ENCODE results near the gene TRIP6. TPM values are rescaled to one million over a fixed set of nuclear protein-coding genes. Genes with fewer than 3 reads are reported as not detected.
"Not testable (repeated sequence)": the region's sequence is repeated elsewhere in the genome, so short reads cannot be mapped to it uniquely, and the experiment has no call there.

Gene TRIP6
- total RNA-seq, 1 donor from 2014 or later, result 38.7 TPM

- H3K27ac Mint-ChIP-seq, result no peak overlapping the region
- H3K9me3 Mint-ChIP-seq, result no peaks in the 10 kb centered on the region
- no peak overlapping the region for H3K4me3 Mint-ChIP-seq (ENCODE audit: low read depth)
- no peaks in the 10 kb centered on the region for H3K36me3 Mint-ChIP-seq (ENCODE audit: low read depth)
- peaks cover 3% of the 10 kb centered on the region for H3K4me1 Mint-ChIP-seq (ENCODE audit: low read depth)
- no peak for DNase-seq (ENCODE audit: low spot score)
- H3K27me3 Mint-ChIP-seq (ENCODE audit: low read depth), result peaks cover 26% of the 10 kb centered on the region
- intact Hi-C loops (cut with micrococcal nuclease), result no loop called here
Measured at GRCh38 chr7:100900978-100901377, 33.8 kb downstream of the TRIP6 start.

- H3K27ac Mint-ChIP-seq, result no peak overlapping the region
- no peak for DNase-seq (ENCODE audit: low spot score)
- H3K27me3 Mint-ChIP-seq (ENCODE audit: low read depth), result peaks cover 20% of the 10 kb centered on the region
- H3K9me3 Mint-ChIP-seq, result no peaks in the 10 kb centered on the region
- no peak overlapping the region for H3K4me3 Mint-ChIP-seq (ENCODE audit: low read depth)
- H3K36me3 Mint-ChIP-seq (ENCODE audit: low read depth), result no peaks in the 10 kb centered on the region
- H3K4me1 Mint-ChIP-seq (ENCODE audit: low read depth), result no peaks in the 10 kb centered on the region
- intact Hi-C loops (cut with micrococcal nuclease), result no loop called here
Measured at GRCh38 chr7:100901921-100902332, 34.7 kb downstream of the TRIP6 start.

DNA sequence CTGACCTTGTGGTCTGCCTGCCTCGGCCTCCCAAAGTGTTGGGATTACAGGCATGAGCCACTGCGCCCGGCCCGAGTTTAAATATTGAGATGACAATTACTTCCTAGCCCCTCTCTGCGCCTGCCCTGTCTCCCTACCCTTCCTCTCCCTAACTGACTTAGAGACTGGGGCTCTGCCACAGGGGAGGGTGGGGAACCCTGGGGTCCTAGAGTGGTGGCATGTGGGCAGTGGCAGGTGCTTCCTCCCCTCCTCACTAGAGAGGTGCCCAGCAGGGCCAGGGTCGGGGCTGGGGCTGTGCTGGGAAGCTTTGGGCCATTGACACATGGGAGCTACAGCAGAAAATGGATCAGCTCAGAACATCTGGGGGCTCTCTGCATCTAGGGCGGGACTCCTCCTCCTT is 35.5 kb downstream of the TRIP6 start:
- Mint-ChIP-seq H3K9me3 (no peaks in the 10 kb centered on the region), H3K27me3 (ENCODE audit: low read depth) (peaks cover 15% of the 10 kb centered on the region), H3K36me3 (ENCODE audit: low read depth) (no peaks in the 10 kb centered on the region)

GRCh38 chr7:100908512-100908911 is 41.3 kb downstream of the TRIP6 start:
- intact Hi-C loops (cut with micrococcal nuclease), result no loop called here
- DNase-seq (ENCODE audit: low spot score), result no peak
- H3K27ac Mint-ChIP-seq, result no peak overlapping the region
- peaks cover 3% of the 10 kb centered on the region for H3K27me3 Mint-ChIP-seq (ENCODE audit: low read depth)
- no peaks in the 10 kb centered on the region for H3K36me3 Mint-ChIP-seq (ENCODE audit: low read depth)
- H3K4me3 Mint-ChIP-seq (ENCODE audit: low read depth), result no peak overlapping the region
- H3K9me3 Mint-ChIP-seq, result no peaks in the 10 kb centered on the region
- no peaks in the 10 kb centered on the region for H3K4me1 Mint-ChIP-seq (ENCODE audit: low read depth)

More for the DNA sequence above, 35.5 kb downstream of the TRIP6 start:
- intact Hi-C loops (cut with micrococcal nuclease), result no loop called here
- Mint-ChIP-seq H3K27ac (no peak overlapping the region), H3K4me1 (ENCODE audit: low read depth) (no peaks in the 10 kb centered on the region), H3K4me3 (ENCODE audit: low read depth) (no peak overlapping the region)
- DNase-seq (ENCODE audit: low spot score), result no peak

- intact Hi-C loops (cut with micrococcal nuclease); H3K4me1 Mint-ChIP-seq (ENCODE audit: low read depth); DNase-seq (ENCODE audit: low spot score); H3K9me3 Mint-ChIP-seq; H3K27me3 Mint-ChIP-seq (ENCODE audit: low read depth); H3K36me3 Mint-ChIP-seq (ENCODE audit: low read depth); H3K27ac Mint-ChIP-seq; H3K4me3 Mint-ChIP-seq (ENCODE audit: low read depth): not testable (repeated sequence)
Measured at GRCh38 chr7:100910443-100910842, 43.3 kb downstream of the TRIP6 start.

DNA sequence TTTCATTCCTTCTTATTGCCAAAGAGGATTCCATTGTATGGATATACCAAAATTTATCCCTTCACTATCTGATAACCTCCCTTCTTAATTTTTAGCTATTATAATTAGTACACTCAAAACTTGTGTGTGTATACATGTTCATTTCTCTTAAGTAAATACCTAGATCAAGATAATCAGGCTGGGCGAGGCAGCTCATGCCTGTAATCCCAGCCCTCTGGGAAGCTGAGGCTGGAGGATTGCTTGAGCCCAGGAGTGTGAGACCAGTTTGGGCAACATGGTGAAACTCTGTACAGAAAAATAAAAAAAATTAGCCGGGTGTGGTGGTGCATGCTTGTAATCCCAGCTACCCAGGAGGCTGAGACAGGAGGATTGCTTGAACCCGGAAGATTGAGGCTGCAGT is 44.3 kb downstream of the TRIP6 start:
- H3K36me3 Mint-ChIP-seq (ENCODE audit: low read depth), result no peaks in the 10 kb centered on the region
- no peak for DNase-seq (ENCODE audit: low spot score)
- no peaks in the 10 kb centered on the region for H3K4me1 Mint-ChIP-seq (ENCODE audit: low read depth)

DNA sequence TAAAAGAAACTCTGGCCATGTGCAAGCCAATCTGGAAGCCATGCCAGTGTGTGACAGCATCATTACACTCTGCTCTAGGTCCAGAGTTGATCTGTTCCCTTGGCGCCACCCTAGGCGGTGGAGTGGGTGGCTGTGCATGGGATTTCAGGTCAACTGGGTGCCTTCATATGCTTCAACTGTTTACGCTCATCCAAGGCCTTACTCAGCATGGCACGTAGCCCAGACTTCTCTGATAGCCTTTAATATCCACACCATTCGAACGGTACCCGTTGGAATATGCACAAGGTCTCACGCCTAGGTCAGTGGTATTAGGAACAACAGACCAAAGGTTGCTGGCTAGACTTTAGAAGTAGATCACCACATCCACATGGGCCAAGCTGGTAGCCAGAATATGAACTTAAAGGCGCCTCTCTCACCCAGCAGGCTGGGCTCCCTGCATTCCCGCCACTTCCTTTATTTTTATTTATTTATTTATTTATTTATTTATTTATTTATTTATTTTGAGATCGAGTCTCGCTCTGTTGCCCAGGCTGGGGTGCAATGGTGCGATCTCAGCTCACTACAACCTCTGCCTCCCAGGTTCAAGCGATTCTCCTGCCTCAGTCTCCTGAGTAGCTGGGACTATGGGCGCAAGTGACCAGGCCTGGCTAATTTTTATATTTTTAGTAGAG is 47.2 kb downstream of the TRIP6 start:
- intact Hi-C loops (cut with micrococcal nuclease), result no loop called here
- H3K4me1 Mint-ChIP-seq (ENCODE audit: low read depth), result no peaks in the 10 kb centered on the region

More for the DNA sequence above, 44.3 kb downstream of the TRIP6 start:
- H3K27ac Mint-ChIP-seq, result no peak overlapping the region
- no peaks in the 10 kb centered on the region for H3K9me3 Mint-ChIP-seq
- H3K4me3 Mint-ChIP-seq (ENCODE audit: low read depth), result no peak overlapping the region
- intact Hi-C loops (cut with micrococcal nuclease), result no loop called here
- no peaks in the 10 kb centered on the region for H3K27me3 Mint-ChIP-seq (ENCODE audit: low read depth)

DNA sequence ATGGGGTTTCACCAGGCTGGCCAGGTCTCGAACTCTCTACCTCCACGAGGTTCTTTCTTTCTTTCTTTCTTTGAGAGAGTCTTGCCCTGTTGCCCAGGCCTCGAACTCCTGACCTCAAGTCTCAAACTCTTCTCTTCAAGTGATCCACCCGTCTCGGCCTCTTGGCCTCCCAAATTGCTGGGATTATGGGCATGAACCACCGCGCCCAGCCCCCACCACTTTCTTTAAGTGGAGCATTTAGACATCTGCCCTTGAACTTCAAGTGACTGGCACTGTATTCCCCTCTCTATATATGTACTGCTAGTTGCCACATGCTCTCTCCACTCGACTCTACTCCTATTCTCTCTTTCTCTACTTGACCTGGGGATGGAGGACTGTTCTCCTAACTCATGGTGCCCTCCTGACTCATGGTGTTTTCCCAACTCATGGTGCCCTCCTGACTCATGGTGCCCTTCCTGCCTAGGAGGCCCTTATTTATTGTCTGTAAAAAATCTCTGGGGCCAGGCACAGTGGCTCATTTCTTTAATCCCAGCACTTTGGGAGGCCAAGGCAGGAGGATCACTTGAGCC is 47.8 kb downstream of the TRIP6 start:
- no peak for DNase-seq (ENCODE audit: low spot score)
- no peaks in the 10 kb centered on the region for H3K36me3 Mint-ChIP-seq (ENCODE audit: low read depth)
- H3K9me3 Mint-ChIP-seq, result no peaks in the 10 kb centered on the region

More for the DNA sequence above, 47.2 kb downstream of the TRIP6 start:
- no peaks in the 10 kb centered on the region for H3K36me3 Mint-ChIP-seq (ENCODE audit: low read depth)
- no peaks in the 10 kb centered on the region for H3K9me3 Mint-ChIP-seq
- DNase-seq (ENCODE audit: low spot score), result no peak
- H3K27me3 Mint-ChIP-seq (ENCODE audit: low read depth), result no peaks in the 10 kb centered on the region
- no peak overlapping the region for H3K4me3 Mint-ChIP-seq (ENCODE audit: low read depth)
- no peak overlapping the region for H3K27ac Mint-ChIP-seq

DNA sequence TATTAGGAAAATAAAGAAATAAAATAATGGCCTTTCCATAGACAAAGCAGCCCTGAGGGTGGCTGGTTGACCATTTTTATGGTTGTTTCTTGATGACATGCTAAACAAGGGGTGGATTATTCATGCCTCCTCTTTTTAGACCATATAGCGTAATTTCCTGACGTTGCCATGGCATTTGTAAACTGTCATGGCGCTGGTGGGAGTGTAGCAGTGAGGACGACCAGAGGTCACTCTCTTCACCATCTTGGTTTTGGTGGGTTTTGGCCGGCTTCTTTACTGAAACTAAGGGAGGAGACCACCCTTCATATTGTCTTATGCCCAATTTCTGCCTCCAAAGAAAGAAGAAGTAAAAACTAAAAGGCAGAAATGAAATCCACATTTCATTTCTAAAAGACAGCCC is 52.1 kb downstream of the TRIP6 start:
- H3K36me3 Mint-ChIP-seq (ENCODE audit: low read depth); DNase-seq (ENCODE audit: low spot score); H3K9me3 Mint-ChIP-seq; H3K4me3 Mint-ChIP-seq (ENCODE audit: low read depth); H3K27me3 Mint-ChIP-seq (ENCODE audit: low read depth); intact Hi-C loops (cut with micrococcal nuclease); H3K4me1 Mint-ChIP-seq (ENCODE audit: low read depth); H3K27ac Mint-ChIP-seq: not testable (repeated sequence)

More for the DNA sequence above, 47.8 kb downstream of the TRIP6 start:
- H3K4me1 Mint-ChIP-seq (ENCODE audit: low read depth), result no peaks in the 10 kb centered on the region
- intact Hi-C loops (cut with micrococcal nuclease), result no loop called here
- no peak overlapping the region for H3K27ac Mint-ChIP-seq
- H3K27me3 Mint-ChIP-seq (ENCODE audit: low read depth), result no peaks in the 10 kb centered on the region
- H3K4me3 Mint-ChIP-seq (ENCODE audit: low read depth), result no peak overlapping the region

- H3K27me3 Mint-ChIP-seq (ENCODE audit: low read depth); H3K36me3 Mint-ChIP-seq (ENCODE audit: low read depth); H3K4me3 Mint-ChIP-seq (ENCODE audit: low read depth); intact Hi-C loops (cut with micrococcal nuclease); H3K4me1 Mint-ChIP-seq (ENCODE audit: low read depth); DNase-seq (ENCODE audit: low spot score); H3K9me3 Mint-ChIP-seq; H3K27ac Mint-ChIP-seq: not testable (repeated sequence)
Measured at GRCh38 chr7:100919779-100920437, 52.7 kb downstream of the TRIP6 start.

GRCh38 chr7:100921039-100921438 is 53.9 kb downstream of the TRIP6 start:
- intact Hi-C loops (cut with micrococcal nuclease), result no loop called here
- H3K27me3 Mint-ChIP-seq (ENCODE audit: low read depth), result peaks cover 5% of the 10 kb centered on the region
- H3K4me3 Mint-ChIP-seq (ENCODE audit: low read depth), result no peak overlapping the region
- no peak for DNase-seq (ENCODE audit: low spot score)
- H3K27ac Mint-ChIP-seq, result no peak overlapping the region
- H3K36me3 Mint-ChIP-seq (ENCODE audit: low read depth), result no peaks in the 10 kb centered on the region
- no peaks in the 10 kb centered on the region for H3K9me3 Mint-ChIP-seq
- H3K4me1 Mint-ChIP-seq (ENCODE audit: low read depth), result no peaks in the 10 kb centered on the region

All from activated T-helper 2 cell treated with anti-CD3 and anti-CD28 coated beads, Interferon-gamma antibody, Interleukin-2, Interleukin-4, amounts not matched to agents 10 μg/mL and 5 μg/mL and 100 μg/mL, durations not matched to agents 14 hours and 24 hours and 36 hours (primary cell).